ENCODE results near the gene CGREF1.

Gene CGREF1

GRCh38 chr2:27133195-27133875, 14.4 kb upstream of the CGREF1 start:
- TF ChIP-seq CTCF (conservative IDR thresholded peaks at IDR 0.05; ENCODE audit: low read depth), result no peak
- DNase-seq (ENCODE audit: low spot score), result no peak
- ChIA-PET CTCF (interaction anchor here (0.6 to 0.9 kb wide), 3 partner anchors 35 to 173 kb away, joined by 3 to 5 read pairs (median 3); no protein-coding TSS in a partner anchor), POLR2A (ENCODE audit: low non-redundant PET) (interaction anchor here (0.5 kb wide), 1 partner anchor 176 kb away, joined by 3 read pairs; no protein-coding TSS in a partner anchor)
- H3K27ac ChIP-seq, result peak overlapping the region; percentile 69

- ChIA-PET POLR2A (ENCODE audit: low non-redundant PET) (no interaction called here), CTCF (interaction anchor here (0.9 kb wide), 1 partner anchor 40 kb away, joined by 3 read pairs; no protein-coding TSS in a partner anchor)
Measured at GRCh38 chr2:27131429-27131828, 12.5 kb upstream of the CGREF1 start.

GRCh38 chr2:27130396-27130795, 11.5 kb upstream of the CGREF1 start:
- CTCF ChIA-PET, result no interaction called here
- POLR2A ChIA-PET (ENCODE audit: low non-redundant PET), result no interaction called here
- H3K27ac ChIP-seq, result no peak overlapping the region
- TF ChIP-seq CTCF (conservative IDR thresholded peaks at IDR 0.05; ENCODE audit: low read depth), result no peak
- no peak for DNase-seq (ENCODE audit: low spot score)

More at GRCh38 chr2:27131429-27131828, 12.5 kb upstream of the CGREF1 start:
- no peak for DNase-seq (ENCODE audit: low spot score)
- peak overlapping the region; percentile 12; the same call in 1 of the 2 replicates for H3K27ac ChIP-seq
- TF ChIP-seq CTCF (conservative IDR thresholded peaks at IDR 0.05; ENCODE audit: low read depth), result no peak

GRCh38 chr2:27128668-27129571, 10.0 kb upstream of the CGREF1 start:
- no peak for TF ChIP-seq CTCF (conservative IDR thresholded peaks at IDR 0.05; ENCODE audit: low read depth)
- peak overlapping the region; percentile 33; the same call in 1 of the 2 replicates for H3K27ac ChIP-seq
- CTCF ChIA-PET, result interaction anchor here (0.7 kb wide), 1 partner anchor 41 kb away, joined by 3 read pairs; no protein-coding TSS in a partner anchor
- DNase-seq (ENCODE audit: low spot score), result no peak
- POLR2A ChIA-PET (ENCODE audit: low non-redundant PET), result no interaction called here

GRCh38 chr2:27127883-27128667, 9.1 kb upstream of the CGREF1 start:
- no peak for TF ChIP-seq CTCF (conservative IDR thresholded peaks at IDR 0.05; ENCODE audit: low read depth)
- POLR2A ChIA-PET (ENCODE audit: low non-redundant PET), result no interaction called here
- CTCF ChIA-PET, result no interaction called here
- no peak overlapping the region for H3K27ac ChIP-seq
- no peak for DNase-seq (ENCODE audit: low spot score)

- POLR2A ChIA-PET (ENCODE audit: low non-redundant PET), result no interaction called here
- CTCF ChIA-PET, result no interaction called here
- TF ChIP-seq CTCF (conservative IDR thresholded peaks at IDR 0.05; ENCODE audit: low read depth), result no peak
- no peak overlapping the region for H3K27ac ChIP-seq
- no peak for DNase-seq (ENCODE audit: low spot score)
Measured at GRCh38 chr2:27126252-27126710, 7.4 kb upstream of the CGREF1 start.
